NAMALWA (cell line): ENCODE measurements around the gene WDR91.
"Not testable (repeated sequence)": the region's sequence is repeated elsewhere in the genome, so short reads cannot be mapped to it uniquely, and the experiment has no call there.

Source experiments
- DNase-seq: peaks from one replicate; pipeline ENCODE4 v3.0.0-alpha.2; 2015; ENCODE audit warnings: low spot score

WDR91 gene

GRCh38 chr7:135233570-135233969, 22.2 kb upstream of the WDR91 start, which contains the start of gene STRA8:
TSS of gene STRA8 (plus strand) at chr7:135233838. CDS start at chr7:135240525, 6,687 bp downstream.
- DNase-seq, result no peak

- peak; percentile 43 for DNase-seq
Observed at GRCh38 chr7:135232720-135233119, 21.4 kb upstream of the WDR91 start.

GRCh38 chr7:135232087-135232486, 20.8 kb upstream of the WDR91 start:
- no peak for DNase-seq

GRCh38 chr7:135231686-135232085, 20.4 kb upstream of the WDR91 start:
- DNase-seq, result no peak

- no peak for DNase-seq
Observed at GRCh38 chr7:135224027-135224426, 12.7 kb upstream of the WDR91 start.

GRCh38 chr7:135217645-135218509, 6.6 kb upstream of the WDR91 start:
- no peak for DNase-seq

GRCh38 chr7:135215698-135216097, 4.4 kb upstream of the WDR91 start:
- DNase-seq, result no peak

- no peak for DNase-seq
Observed at GRCh38 chr7:135215180-135215579, 3.9 kb upstream of the WDR91 start.

- no peak for DNase-seq
Observed at GRCh38 chr7:135213831-135214230, 2.5 kb upstream of the WDR91 start.

GRCh38 chr7:135211946-135212685, 790 bp upstream of the WDR91 start:
- not testable (repeated sequence) for DNase-seq

- peak; percentile 73 for DNase-seq
Observed at GRCh38 chr7:135210888-135211178, 493 bp downstream of the WDR91 start.

- no peak for DNase-seq
Observed at GRCh38 chr7:135209225-135209834, 2.0 kb downstream of the WDR91 start.

GRCh38 chr7:135208102-135208793, 3.1 kb downstream of the WDR91 start:
- no peak for DNase-seq

- no peak for DNase-seq
Observed at GRCh38 chr7:135207406-135208101, 3.8 kb downstream of the WDR91 start.

GRCh38 chr7:135206941-135207391, 4.4 kb downstream of the WDR91 start:
- DNase-seq, result no peak

GRCh38 chr7:135205850-135206249, 5.5 kb downstream of the WDR91 start:
- no peak for DNase-seq

- no peak for DNase-seq
Observed at GRCh38 chr7:135204876-135205275, 6.5 kb downstream of the WDR91 start.

GRCh38 chr7:135204341-135204749, 7.0 kb downstream of the WDR91 start:
- DNase-seq, result no peak

GRCh38 chr7:135201350-135201749, 10.0 kb downstream of the WDR91 start:
- no peak for DNase-seq

GRCh38 chr7:135200821-135201331, 10.4 kb downstream of the WDR91 start:
- no peak for DNase-seq

GRCh38 chr7:135199439-135199838, 11.9 kb downstream of the WDR91 start:
- no peak for DNase-seq
